D341Med (cell line): ENCODE data around the gene DCXR.

ENCODE experiments used
- DNase-seq: peaks from one replicate; pipeline ENCODE4 v3.0.0; 2012; ENCODE audit warnings: low spot score

Gene DCXR

DNA sequence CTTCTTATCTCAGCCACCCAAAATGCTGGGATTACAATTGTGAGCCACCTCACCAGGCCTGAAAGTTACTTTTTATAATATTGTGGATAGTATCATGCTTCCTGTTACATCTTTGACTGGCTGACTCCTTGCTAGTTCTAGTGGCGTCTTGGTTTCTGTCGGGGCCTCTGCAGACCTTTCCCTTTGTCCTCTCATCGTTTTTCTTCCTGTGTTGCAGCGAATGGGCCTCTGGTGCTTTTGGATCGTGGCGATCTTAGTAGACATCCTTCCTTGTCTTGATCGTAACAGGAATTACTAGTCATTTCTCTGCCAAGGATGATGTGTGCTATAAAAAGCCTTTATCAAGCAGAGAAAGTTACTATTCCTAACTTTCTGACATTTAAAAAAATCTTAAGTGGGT is 39.3 kb downstream of the DCXR start:
- no peak for DNase-seq

DNA sequence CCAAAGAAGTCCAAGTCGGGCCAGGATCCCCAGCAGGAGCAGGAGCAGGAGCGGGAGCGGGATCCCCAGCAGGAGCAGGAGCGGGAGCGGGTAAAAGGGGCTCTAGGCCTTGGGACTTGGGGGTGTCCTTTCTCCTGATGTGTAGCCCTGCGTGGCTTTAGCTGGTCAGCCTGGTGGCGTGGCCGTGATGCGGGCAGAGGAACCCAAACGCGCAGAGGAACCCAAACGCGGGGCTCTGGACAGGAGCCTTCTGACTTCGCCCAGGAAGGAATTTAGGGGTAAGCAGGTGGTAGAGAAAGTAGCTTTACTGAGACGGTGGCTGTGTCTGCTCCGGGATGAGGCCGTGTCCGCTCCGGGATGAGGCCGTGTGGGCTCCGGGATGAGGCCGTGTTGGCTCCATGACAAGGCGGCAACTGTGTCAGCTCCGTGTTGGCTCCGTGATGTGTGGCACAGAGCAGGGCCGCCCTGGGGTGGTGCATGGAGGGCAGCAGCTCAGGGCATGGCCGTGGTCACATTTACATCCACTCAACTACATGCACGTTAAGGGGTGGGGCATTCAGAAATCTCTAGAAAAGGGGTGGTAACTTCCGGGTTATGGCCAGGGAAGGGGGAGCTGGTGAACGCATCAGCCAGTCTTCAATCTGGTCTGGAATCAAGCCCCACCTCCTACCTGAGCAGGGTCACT is 40.6 kb downstream of the DCXR start:
- DNase-seq: no peak

DNA sequence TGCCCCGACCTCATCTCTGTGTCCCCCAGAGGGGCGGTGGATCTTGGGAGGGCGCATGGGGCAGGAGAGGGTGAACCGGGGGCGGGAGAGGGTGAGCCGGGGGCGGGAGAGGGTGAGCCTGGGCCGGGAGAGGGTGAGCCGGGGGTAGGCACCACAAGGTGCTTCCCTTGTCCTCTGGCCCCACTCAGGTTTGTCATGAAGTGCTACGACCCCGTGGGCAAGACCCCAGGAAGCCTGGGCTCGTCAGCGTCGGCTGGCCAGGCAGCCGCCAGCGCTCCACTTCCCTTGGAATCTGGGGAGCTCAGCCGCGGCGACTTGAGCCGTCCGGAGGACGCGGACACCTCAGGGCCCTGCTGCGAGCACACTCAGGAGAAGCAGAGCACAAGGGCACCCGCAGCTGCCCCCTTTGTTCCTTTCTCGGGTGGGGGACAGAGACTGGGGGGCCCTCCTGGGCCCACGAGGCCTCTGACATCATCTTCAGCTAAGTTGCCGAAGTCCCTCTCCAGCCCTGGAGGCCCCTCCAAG is 41.2 kb downstream of the DCXR start:
- no peak for DNase-seq

DNA sequence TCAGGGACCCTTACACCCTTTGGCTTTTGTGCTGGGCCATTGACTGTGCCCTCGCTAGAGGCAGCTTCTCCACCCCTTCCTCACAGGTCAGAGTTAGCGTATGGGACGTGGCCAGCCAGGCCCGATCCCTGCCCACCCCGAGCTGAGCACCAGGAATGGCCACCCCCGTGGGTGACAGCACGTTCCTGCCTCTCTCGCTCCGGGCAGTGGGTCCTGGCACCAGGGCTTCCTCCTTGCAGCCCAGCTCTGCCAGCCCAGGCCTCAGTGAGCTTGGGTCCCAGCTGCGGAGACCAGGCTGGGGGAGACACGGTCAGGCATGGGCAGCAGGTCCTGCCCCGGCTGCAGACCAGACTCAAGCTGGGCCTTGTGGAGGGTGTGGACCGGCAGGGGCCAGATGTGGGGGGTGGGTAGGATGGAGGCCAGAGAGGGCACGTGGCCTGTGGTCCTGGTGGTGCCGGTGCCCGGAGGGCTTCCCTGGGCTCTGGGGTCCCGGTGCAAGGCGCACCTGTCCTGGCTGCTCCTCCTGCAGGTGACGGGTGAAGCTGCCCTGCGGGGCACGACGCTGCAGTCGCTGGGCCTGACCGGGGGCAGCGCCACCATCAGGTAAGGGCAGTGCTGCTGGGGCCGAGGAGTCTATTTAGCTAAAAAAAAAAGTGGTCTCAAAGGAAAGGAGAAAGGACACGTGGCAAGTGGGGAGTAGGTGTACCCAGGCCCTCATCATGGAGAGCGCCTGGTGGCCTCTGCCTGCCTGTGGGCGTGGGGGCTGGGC is 41.9 kb downstream of the DCXR start:
- DNase-seq: no peak

DNA sequence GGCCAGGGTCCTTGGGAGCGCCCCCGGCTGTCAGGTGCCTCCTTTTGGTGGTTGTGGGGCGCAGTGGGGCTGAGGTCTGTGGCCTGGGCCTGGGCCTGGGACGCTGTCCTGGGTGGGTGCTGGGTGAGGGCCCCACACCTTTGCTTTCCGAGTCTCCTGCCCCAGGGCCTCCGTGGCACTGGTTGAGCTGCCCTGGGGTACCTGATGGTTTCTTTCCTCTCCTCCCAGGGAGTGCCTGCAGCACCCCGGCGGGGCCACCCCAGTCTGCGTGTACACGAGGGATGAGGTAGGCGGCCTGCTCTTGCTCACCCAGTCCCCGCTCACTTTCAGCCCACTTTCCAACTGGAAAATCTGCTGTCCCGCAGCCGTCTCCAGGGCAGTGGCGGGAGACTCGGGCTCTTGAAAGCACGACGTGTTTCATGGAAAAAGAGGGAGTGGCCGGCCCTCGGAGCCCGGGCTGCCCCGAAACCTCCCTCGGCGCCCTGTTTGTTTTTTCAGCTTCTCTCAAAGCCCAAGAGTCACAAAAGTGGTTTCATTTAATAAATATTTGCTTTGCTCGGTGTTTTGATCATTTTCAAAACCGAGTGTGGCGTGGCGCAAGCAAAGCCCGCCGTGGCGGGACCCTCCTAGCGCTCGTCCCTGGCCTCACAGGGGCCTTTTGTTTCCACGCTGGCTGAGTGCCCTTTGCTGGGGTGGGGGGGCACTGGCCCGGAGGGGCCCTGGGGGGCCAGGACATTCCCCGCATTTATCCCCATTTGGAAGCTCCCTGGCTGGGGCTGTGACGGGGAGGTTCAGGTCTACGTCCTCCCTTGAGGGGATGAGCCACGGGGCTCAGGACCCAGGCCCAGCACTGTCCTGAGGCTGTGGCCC is 42.7 kb downstream of the DCXR start:
- DNase-seq: no peak

DNA sequence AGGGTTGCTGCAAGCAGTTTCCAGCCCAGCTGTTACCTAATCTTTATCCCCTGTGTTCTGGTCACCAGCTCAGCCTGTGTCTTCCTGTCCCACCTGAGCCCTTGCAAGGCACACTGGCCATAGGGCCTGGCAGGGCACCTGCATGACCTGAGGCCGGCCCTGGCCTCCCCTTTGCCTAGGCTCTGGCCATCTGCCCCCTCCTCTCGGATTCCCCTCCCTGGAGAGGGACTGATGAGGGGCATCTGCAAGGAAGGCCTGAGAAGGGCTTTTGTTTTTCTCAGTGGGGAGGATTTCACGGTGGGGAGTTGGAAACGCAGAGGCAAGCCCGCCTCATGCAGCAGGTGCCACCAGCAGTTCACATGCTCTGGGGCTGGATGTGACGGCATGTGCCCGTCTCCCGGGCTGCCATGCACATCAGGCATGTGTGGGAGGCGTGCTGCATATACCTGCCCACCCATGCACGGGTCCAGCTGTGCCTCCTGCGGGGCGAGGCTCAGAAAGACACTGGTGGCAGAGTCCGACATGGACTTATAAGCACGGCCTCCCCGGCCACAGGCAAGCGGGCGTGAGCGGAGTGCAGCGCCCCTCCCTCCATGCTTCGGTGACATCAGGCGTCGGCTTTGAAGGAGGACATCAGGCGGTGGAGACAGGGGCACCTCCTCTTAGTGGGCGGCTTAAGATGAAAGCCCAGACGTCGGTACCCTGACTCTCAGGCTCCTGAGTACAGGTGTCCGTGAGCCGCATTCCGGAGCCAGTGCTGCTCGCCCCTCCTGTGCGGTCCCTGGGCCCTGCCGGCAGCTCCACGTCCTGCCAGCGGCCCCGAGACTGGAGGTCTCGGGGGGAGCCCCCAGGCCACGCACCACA is 43.5 kb downstream of the DCXR start:
- DNase-seq: no peak

DNA sequence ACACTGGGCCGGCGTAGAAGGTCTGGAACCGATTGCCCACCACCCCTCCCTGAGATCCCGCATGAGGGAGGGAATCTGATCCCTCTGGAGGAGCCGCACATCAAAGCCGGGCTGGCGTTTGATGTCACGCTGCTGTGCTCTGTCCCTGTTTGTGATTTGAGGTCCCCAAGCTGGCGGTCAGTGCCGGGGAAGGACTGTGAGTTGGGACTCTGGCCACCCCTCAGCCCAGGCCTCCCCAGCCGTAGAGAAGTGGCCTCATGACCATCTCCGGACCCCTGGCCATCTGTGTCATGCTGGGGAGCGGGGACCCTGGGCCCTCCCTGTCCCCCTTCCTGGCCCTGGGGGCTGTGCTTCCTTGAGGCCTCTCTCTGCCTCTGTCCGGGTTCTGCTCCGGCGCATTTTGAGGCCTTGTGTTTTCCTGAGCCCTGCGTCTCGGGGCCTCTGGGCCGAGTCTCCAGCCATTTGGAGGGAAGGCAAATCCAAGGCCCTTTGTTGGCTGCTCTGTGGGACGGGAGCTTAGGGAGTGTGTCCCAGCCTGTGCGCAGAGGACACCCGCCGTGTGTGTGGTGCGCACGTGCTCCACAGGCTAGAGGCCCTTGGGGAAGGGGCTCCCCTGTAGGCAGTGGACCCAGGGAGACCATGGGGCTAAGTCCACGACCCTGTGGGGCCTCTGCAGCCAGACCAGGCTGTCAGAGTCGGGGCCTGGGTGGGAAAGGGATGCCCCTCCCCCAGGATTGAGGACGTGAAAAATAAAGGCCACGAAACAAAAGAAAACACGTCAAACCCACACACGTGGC is 45.0 kb downstream of the DCXR start:
- DNase-seq: no peak

DNA sequence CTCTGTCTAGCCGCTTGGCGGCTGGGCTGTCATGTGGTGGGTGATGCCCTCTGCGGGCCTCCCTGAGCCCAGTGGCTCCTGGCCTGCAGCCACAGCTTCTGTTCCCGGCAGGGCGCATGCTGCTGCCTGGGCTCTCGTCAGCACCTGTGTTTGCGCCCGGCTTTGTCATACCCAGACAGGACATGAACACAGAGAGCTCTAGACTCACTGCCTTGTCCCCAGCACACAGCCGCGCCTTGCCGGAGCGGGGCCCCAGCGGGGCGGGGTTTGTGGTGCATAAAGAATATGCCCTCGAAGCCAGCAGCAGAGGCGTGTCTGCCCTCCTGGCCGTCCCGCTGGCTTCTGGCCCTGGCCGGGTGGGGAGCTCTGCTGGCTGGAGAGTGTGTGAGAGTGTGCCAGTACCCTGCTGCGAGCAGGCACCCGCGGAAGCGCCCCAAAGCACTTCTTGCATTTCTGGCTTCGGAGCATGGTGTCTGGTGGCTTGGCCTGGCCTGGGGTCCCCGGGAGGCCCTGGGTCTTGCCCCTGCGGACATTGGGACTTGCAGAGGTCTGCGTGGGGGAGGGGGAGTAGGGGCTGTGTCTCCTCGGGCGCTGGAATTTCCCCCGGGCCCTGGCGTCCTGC is 45.7 kb downstream of the DCXR start:
- no peak for DNase-seq

DNA sequence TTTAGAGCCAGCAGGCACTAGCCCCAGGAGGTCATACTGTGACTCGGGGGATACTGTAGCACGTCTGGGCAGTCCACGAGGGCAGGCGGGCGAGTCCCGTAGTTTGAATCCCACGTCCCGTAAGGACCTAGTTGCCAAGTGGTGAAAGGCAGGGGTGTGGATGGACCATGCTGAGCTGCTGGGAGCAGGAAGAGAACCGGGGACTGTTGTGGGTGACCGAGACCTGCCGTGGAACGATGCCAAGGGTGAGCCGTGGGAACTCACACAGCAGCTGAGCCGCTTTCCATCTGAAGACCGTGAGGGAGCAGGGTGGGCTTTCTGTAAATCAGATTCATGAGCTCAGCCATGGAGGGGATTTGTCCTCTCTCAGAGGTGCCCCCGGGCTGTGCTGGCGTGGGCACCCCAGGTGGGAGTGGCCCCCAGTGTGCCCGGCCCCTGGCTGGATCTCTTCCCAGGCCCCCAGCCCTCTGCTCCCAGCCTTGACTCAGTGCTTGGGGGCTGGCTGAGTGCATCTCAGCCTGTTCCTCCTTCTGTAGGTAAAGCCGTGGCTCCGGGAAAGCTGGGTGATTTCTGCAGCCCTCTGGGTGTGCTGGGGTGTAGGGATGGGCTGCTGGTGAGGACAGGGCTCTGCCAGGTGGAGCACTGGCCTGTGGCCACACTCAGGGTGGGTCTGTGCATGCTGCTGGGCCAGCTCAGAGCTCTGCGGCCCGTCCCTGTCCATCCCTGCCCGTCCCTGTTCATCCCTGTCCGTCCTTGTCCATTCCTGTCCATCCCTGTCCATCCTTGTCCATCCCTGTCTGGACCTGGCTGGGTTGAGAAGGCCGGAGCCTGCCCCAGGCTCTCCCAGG is 46.4 kb downstream of the DCXR start:
- no peak for DNase-seq

DNA sequence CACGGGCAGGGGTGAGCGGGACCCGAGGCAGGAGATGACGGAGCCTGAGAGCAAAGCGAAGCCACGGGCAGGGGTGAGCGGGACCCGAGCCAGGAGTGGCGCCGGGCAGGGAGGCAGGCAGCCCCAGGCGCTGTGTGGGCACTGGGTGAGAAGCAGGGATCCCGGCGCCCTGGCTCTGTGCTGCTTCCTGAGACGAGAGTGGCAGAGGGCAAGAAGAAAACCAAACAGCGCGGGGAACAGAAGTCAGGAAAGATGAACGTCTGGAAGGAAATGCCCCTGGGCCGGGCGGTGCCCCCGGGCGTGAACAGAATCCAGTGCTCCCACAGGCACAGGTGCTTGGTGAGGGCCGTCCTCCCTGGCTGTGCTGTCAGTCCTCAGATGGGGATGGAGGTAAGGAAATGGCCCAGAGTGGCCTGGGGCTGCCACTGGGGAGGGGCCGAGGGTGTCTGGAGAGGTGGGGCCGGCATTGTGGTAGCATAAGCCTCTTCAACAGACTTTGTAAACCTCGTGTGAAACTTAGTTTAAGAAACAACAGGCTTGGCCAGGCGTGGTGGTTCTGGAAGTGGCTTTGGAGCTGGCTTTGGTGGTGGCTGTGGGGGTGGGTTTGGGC is 50.2 kb downstream of the DCXR start:
- no peak for DNase-seq

DNA sequence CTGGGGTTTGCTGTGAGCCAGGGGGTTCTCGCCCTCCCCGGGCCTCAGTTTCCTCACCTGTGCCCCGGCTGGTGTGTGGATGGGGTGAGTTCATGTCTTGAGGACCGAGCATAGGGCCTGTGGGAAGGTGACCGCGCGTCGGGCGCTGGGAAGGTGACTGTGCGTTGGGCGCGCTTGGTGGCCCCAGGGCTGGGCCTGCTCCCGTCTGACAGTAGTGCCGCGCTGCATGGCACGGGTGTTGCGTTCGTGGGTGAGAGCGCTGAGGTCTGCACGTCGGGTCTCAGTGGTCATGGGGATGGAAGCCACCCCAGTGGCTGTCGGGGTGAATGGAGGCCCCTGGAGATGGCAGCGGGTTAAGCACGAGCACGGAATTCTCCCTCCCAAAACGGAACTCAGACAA is 50.9 kb downstream of the DCXR start:
- no peak for DNase-seq
